SK-N-MC (cell line): Measurements from ENCODE around the gene MACROD2.
A peak's percentile ranks its signal among the peaks of the same experiment; 100 is the strongest.

Experiments
- DNase-seq: peaks from one replicate; pipeline ENCODE4 v3.0.0-alpha.2; 2011; ENCODE audit warnings: low read depth, low spot score
- H3K27ac ChIP-seq: fragments of 200-600 bp; sonication (generic); 2 replicates; pipeline ENCODE4 v1.5.1; 2016; ENCODE audit warnings: mixed run types
- H3K36me3 ChIP-seq: fragments of 200-600 bp; sonication (generic); 2 replicates; pipeline ENCODE4 v1.6.1; 2017; ENCODE audit warnings: antibody characterized with exemption, low read length, mixed read lengths; ENCODE audit not compliant: insufficient read depth
- H3K4me3 ChIP-seq: fragments of 200-600 bp; sonication (generic); 2 replicates; pipeline ENCODE4 v1.5.1; 2016
- H3K9ac ChIP-seq: fragments of 200-600 bp; sonication (generic); 2 replicates; pipeline ENCODE4 v1.8.0; 2017; ENCODE audit warnings: mixed run types, mixed read lengths; ENCODE audit not compliant: insufficient read length
- H3K9me3 ChIP-seq: fragments of 200-600 bp; sonication (generic); 2 replicates; pipeline ENCODE4 v1.6.1; 2017; ENCODE audit warnings: low read depth, mild to moderate bottlenecking, antibody characterized with exemption, low read length, moderate library complexity, mixed read lengths
- EZH2 ChIP-seq: fragments of 200-600 bp; sonication (generic); IDR thresholded peaks from one replicate; pipeline ENCODE4 v1.6.1; 2017; ENCODE audit warnings: antibody characterized with exemption
- FOXP2 ChIP-seq: optimal IDR thresholded peaks from 2 replicates; pipeline ENCODE3; 2011; ENCODE audit warnings: mild to moderate bottlenecking, moderate library complexity; ENCODE audit not compliant: insufficient read depth; ENCODE audit errors: extremely low read length, control extremely low read depth
- POLR2AphosphoS5 ChIP-seq: IDR thresholded peaks from 2 replicates; pipeline ENCODE4 v1.6.1; 2012; ENCODE audit warnings: mild to moderate bottlenecking, low read depth, low read length, borderline replicate concordance

The MACROD2 gene

GRCh38 chr20:14604143-14604542 lies 608.8 kb downstream of the MACROD2 start:
- Histone ChIP-seq H3K4me3 (no peak overlapping the region), H3K27ac (no peak overlapping the region), H3K9ac (no peak overlapping the region), H3K9me3 (no peaks in the 10 kb centered on the region), H3K36me3 (no peaks in the 10 kb centered on the region)
- TF ChIP-seq FOXP2 (no peak), EZH2 (no peak), POLR2AphosphoS5 (no peak)
- DNase-seq = no peak

GRCh38 chr20:14609328-14610221 lies 614.3 kb downstream of the MACROD2 start:
- TF ChIP-seq FOXP2 = no peak
- TF ChIP-seq EZH2 = no peak
- no peak for TF ChIP-seq POLR2AphosphoS5
- Histone ChIP-seq H3K4me3 (no peak overlapping the region), H3K9me3 (no peaks in the 10 kb centered on the region), H3K36me3 (no peaks in the 10 kb centered on the region), H3K9ac (no peak overlapping the region), H3K27ac (no peak overlapping the region)
- DNase-seq = no peak

- Histone ChIP-seq H3K36me3 (no peaks in the 10 kb centered on the region), H3K9ac (peak overlapping the region; percentile 23), H3K27ac (peak overlapping the region; percentile 60), H3K4me3 (no peak overlapping the region), H3K9me3 (no peaks in the 10 kb centered on the region)
- TF ChIP-seq FOXP2 (no peak), POLR2AphosphoS5 (no peak), EZH2 (no peak)
- no peak for DNase-seq
Observed at GRCh38 chr20:14611479-14611878, 616.2 kb downstream of the MACROD2 start.

- TF ChIP-seq FOXP2 (no peak), POLR2AphosphoS5 (no peak), EZH2 (no peak)
- no peaks in the 10 kb centered on the region for H3K36me3 ChIP-seq
- H3K27ac ChIP-seq = peak overlapping the region; percentile 80
- DNase-seq = peak; percentile 66
- peak overlapping the region; percentile 23 for H3K9ac ChIP-seq
- H3K9me3 ChIP-seq = no peaks in the 10 kb centered on the region
- no peak overlapping the region for H3K4me3 ChIP-seq
Observed at GRCh38 chr20:14612391-14612790, 617.1 kb downstream of the MACROD2 start.

GRCh38 chr20:14616003-14616402 lies 620.7 kb downstream of the MACROD2 start:
- no peak overlapping the region for H3K27ac ChIP-seq
- H3K36me3 ChIP-seq = no peaks in the 10 kb centered on the region
- no peak overlapping the region for H3K9ac ChIP-seq
- no peak overlapping the region for H3K4me3 ChIP-seq
- TF ChIP-seq POLR2AphosphoS5 (no peak), EZH2 (no peak), FOXP2 (no peak)
- no peak for DNase-seq
- no peaks in the 10 kb centered on the region for H3K9me3 ChIP-seq

GRCh38 chr20:14617123-14617522 lies 621.8 kb downstream of the MACROD2 start:
- Histone ChIP-seq H3K27ac (no peak overlapping the region), H3K9me3 (no peaks in the 10 kb centered on the region), H3K9ac (no peak overlapping the region), H3K36me3 (no peaks in the 10 kb centered on the region), H3K4me3 (no peak overlapping the region)
- no peak for DNase-seq
- TF ChIP-seq FOXP2 (no peak), EZH2 (no peak), POLR2AphosphoS5 (no peak)

- no peak overlapping the region for H3K9ac ChIP-seq
- TF ChIP-seq EZH2 (no peak), POLR2AphosphoS5 (no peak), FOXP2 (no peak)
- H3K27ac ChIP-seq = no peak overlapping the region
- DNase-seq = no peak
- no peak overlapping the region for H3K4me3 ChIP-seq
- no peaks in the 10 kb centered on the region for H3K9me3 ChIP-seq
- H3K36me3 ChIP-seq = no peaks in the 10 kb centered on the region
Observed at GRCh38 chr20:14619411-14619810, 624.1 kb downstream of the MACROD2 start.

GRCh38 chr20:14622796-14623195 lies 627.5 kb downstream of the MACROD2 start:
- Histone ChIP-seq H3K27ac (no peak overlapping the region), H3K9ac (no peak overlapping the region), H3K9me3 (no peaks in the 10 kb centered on the region), H3K4me3 (no peak overlapping the region), H3K36me3 (no peaks in the 10 kb centered on the region)
- TF ChIP-seq POLR2AphosphoS5 (no peak), FOXP2 (no peak), EZH2 (no peak)
- DNase-seq = no peak

- no peak for DNase-seq
- Histone ChIP-seq H3K27ac (no peak overlapping the region), H3K4me3 (no peak overlapping the region), H3K9me3 (no peaks in the 10 kb centered on the region), H3K9ac (no peak overlapping the region), H3K36me3 (no peaks in the 10 kb centered on the region)
- TF ChIP-seq FOXP2 (no peak), EZH2 (no peak), POLR2AphosphoS5 (no peak)
Observed at GRCh38 chr20:14631011-14631410, 635.7 kb downstream of the MACROD2 start.
